IPS DF 19.7 (cell line): ENCODE data around the gene EFNB3.
A peak's percentile ranks its signal among the peaks of the same experiment; 100 is the strongest.

Experiments
- DNase-seq: peaks from one replicate; pipeline ENCODE4 v3.0.0-alpha.2; 2013; ENCODE audit warnings: low read depth, low spot score

The EFNB3 gene

GRCh38 chr17:7700510-7700909, 4.5 kb upstream of the EFNB3 start:
- DNase-seq: no peak

DNA sequence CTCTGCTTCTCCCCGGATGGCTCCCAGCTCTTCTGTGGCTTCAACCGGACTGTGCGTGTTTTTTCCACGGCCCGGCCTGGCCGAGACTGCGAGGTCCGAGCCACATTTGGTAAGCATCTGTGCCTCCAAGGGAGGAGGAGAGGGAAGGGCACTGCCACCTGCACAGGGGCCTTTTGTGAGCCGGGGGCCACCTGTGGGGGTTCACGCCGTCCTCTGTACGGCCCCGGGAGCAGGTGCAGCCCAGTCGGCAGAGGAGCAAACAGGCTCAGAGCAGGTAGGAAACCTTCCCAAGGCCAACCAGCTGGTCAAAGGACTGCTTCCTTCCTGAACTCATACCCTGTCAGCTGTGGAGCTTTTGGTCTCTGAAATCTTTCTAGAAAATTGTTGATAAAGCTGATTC, 3.3 kb upstream of the EFNB3 start:
- no peak for DNase-seq

GRCh38 chr17:7702776-7703175, 2.2 kb upstream of the EFNB3 start:
- no peak for DNase-seq

- no peak for DNase-seq
These were observed 1.2 kb upstream of the EFNB3 start for GRCh38 chr17:7703584-7704479.

GRCh38 chr17:7705269-7706255, 560 bp downstream of the EFNB3 start:
- no peak for DNase-seq

GRCh38 chr17:7706631-7707354, 1.8 kb downstream of the EFNB3 start:
- no peak for DNase-seq

DNA sequence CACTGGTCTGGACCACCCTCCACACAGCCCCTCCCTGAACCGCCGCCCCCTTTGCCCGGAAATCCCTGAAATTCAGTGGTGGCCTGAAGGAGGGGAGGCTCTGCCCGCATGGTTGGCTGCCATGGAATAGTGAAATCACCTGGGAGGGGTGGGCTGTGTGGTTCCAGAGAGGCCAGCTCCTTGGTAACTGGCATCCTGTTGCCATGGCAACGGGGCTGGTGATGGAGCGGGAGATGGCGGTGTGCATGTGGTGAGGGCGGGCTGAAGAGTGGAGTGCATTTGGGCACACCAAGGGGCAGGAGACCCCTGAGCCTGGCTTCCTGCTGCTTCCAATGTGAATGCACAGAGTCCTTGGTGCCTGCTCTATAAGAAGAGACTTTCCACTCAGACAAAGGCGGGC, 2.4 kb downstream of the EFNB3 start:
- no peak for DNase-seq

GRCh38 chr17:7707858-7708750, 3.1 kb downstream of the EFNB3 start:
- DNase-seq: no peak

DNA sequence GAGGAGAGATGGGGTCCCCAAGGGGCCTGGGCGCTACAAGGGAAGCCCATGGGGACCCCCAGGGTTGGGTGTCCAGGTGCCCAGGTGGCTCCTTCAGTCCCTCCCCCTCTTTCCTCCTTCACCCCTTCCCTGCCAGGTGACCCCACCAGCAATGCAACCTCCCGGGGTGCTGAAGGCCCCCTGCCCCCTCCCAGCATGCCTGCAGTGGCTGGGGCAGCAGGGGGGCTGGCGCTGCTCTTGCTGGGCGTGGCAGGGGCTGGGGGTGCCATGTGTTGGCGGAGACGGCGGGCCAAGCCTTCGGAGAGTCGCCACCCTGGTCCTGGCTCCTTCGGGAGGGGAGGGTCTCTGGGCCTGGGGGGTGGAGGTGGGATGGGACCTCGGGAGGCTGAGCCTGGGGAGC, 4.0 kb downstream of the EFNB3 start:
- no peak for DNase-seq

DNA sequence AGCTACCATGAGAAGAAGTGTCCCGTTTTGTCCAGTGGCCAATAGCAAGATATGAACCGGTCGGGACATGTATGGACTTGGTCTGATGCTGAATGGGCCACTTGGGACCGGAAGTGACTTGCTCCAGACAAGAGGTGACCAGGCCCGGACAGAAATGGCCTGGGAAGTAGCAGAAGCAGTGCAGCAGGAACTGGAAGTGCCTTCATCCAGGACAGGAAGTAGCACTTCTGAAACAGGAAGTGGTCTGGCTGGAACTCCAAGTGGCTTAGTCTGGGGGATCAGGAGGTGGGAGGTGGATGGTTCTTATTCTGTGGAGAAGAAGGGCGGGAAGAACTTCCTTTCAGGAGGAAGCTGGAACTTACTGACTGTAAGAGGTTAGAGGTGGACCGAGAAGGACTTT, 5.3 kb downstream of the EFNB3 start:
- no peak for DNase-seq

DNA sequence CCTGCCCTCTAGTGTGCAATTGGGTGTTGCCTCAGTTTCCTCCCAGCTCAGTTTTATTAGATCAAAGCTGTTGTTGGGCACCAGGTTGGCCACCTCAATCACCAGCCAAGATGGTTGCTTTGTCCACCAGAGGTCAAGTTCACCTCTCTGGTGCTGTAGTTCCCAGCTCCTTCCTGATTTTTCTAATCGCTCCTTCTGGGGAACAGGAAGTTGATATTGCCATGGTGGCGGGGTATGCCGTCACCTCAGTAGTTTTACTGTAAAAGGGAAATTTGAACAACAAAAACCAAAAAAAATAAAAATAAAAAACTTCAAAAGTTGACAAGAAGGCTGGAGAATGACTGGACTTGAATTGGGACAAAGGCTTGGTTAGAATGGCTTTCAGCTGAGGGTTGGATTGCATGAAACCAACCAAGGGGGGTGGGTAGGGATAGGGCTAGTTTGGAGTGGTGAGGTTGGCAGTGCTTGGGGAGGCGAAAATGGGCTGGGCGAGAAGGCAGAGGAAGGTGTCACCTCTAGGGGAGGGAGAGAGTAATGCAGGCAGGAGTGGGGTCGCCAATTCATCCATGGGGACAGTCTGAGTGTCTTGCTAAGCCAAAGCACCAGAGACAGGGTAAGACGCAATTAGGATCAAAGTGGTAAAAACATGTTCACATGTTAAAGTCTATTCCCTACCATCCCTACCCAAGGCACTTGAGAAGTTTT, 6.2 kb downstream of the EFNB3 start:
- DNase-seq: no peak

- no peak for DNase-seq
These were observed 7.2 kb downstream of the EFNB3 start for GRCh38 chr17:7712111-7712771.

- no peak for DNase-seq
These were observed 8.8 kb downstream of the EFNB3 start for GRCh38 chr17:7713782-7714181.

- DNase-seq: no peak
These were observed 10.0 kb downstream of the EFNB3 start for GRCh38 chr17:7714721-7715594.

- no peak for DNase-seq
These were observed 11.2 kb downstream of the EFNB3 start for GRCh38 chr17:7715936-7716886.

GRCh38 chr17:7716901-7717755, 12.1 kb downstream of the EFNB3 start, which contains the start of gene DNAH2:
Gene DNAH2, plus strand, starts transcription at chr17:7717744. Its CDS starts 1,991 bp downstream, at chr17:7719735.
- peak; percentile 91 for DNase-seq
